Right renal cortex interstitium (tissue), 3 donors: ENCODE data around the gene CZIB. TPM values are rescaled to one million over a fixed set of nuclear protein-coding genes. Genes with fewer than 3 reads are reported as not detected.
A peak's percentile ranks its signal among the peaks of the same experiment; 100 is the strongest.

Experiments used
- DNase-seq, 3 donors: peaks; one replicate each; pipeline ENCODE4 v3.0.0-alpha.2; 2013; ENCODE audit warnings: low read depth in 3 of 3, low spot score in 2 of 3
- polyA plus RNA-seq, 3 donors: library from polyadenylated mRNA; unstranded; fragments of 120-200 nt; gene quantifications; one replicate each; pipeline ENCODE4 v1.2.1, GENCODE V29; 2013; ENCODE audit not compliant: insufficient read length in 3 of 3

Gene CZIB
- polyA plus RNA-seq = 10 to 100 TPM; 80.4 to 93.1 (median 84.6) TPM

DNA sequence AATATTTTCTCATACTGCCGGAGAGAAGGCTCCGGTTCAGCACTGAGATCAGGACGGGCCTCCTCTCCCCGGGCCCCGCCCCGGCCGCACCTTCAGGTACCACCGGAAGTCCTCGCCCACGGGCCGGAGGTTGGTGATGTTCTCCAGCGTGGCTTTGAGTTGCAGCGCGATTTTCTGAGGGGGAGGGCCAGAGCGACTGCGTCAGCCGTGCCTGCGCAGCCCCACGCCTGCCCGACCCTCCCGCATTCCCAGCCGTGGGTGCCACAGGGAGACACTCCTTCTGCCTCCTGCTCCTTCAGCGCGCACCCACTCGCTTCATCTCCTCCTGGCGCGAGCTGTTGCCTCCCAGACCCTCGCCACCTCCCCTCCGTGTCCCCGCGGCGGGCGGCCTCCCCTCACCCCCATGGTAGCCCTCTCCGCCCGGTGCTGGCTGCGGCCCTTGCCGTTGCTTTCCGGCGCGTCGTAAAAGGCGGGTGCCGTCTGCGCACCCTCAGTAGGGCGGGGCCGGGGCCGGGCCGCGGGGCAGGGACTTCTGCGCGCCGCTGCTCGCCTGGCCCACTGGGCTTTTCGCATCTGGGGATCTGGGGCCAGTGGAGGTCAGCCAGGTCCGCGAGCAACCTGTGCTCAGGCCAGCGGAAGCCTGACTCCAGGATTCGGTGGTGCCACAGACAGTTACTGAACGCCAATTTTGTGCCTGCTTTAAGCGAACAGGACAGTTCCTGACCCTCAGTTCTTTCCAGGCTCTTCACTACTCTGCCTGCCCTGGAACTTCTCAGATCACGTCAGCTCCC, at the start of gene CZIB:
Gene CZIB (minus strand): TSS at position 464 of the 791 bp plus-strand sequence. CDS start 59 bp downstream, at position 405.
- DNase-seq = peak; percentile 65 to 88 (median 86)

GRCh38 chr1:53270107-53270506, 49.7 kb upstream of the CZIB start:
- DNase-seq = no peak

DNA sequence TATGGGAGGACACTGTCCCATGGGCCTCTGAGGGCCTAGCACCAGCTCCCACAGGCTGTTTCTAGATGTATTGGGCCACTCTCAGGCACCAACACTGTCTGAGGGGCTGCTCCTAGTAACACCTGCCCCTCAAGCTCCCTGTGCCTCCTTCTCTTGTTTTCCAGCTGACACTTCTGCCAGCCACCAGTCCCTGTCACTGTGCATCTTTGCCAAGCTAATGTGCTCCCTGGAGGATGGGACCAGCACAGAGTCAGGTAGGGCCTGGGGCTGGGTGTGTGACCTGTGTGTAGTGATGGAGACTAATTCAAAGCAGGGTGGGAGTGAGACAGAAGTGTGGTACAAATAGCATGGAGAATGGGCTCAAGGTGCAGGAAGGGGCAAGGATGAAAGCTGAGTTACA, 47.3 kb upstream of the CZIB start:
- DNase-seq = no peak

- DNase-seq = no peak
Measured at GRCh38 chr1:53266038-53266437, 45.6 kb upstream of the CZIB start.

DNA sequence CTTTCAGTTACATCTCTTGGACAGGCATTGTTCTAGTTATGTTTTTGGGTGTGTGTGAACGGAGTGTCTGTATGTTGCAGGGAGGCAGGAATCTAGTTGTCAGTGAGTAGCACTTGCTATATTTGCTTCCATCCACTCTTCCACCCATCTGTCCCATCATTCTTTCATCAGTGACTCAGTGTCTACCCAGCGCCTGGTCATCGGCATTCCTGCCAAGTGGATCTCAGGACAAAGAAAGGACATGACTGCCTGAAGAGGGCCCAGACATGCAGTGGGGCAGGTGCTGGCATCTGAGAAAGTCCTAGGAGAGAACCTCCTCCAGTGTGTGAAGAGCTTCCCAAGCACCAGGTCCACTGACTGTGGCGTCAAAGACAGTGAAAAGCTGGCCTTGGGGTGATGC, 45.1 kb upstream of the CZIB start:
- no peak for DNase-seq

DNA sequence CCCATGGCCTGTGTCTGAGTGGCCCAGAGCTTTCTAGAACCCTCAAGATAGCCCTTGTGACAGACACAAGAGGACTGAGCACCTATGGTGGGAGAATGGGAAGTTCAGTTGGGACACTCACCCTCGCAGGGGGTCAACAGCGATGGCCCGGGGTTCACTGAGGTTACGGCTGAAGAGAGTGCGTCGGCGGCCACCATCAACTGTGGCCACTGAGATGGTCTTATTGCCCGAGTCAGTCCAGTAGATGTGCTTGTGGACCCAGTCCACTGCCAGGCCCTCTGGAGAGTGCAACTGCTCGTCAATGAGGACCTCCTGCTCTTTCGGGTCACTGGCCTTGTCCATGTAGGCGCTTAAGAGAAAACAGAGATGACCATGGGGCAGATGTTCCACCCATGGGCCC, 43.6 kb upstream of the CZIB start:
- no peak for DNase-seq

- DNase-seq = no peak
Measured at GRCh38 chr1:53262000-53262399, 41.6 kb upstream of the CZIB start.

- DNase-seq = no peak
Measured at GRCh38 chr1:53260631-53261247, 40.3 kb upstream of the CZIB start.

DNA sequence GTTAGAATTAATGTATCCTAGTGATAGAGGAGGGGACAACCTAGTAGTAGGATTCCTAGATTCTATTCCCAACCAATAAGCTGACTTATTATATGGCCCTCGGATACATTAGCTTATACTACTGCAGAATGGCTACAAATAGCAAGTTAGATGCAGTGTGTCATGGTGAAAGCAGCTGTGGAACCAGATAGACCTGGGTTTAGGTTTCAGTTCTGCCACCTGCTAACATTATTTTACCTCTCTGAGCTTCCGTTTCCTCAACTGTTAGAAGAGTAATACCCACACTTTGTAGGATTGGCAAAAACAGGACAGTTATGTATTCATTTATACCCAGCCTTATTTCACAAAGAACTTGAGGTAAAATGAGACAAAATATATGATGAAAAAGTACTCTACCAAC, 39.5 kb upstream of the CZIB start:
- no peak for DNase-seq

DNA sequence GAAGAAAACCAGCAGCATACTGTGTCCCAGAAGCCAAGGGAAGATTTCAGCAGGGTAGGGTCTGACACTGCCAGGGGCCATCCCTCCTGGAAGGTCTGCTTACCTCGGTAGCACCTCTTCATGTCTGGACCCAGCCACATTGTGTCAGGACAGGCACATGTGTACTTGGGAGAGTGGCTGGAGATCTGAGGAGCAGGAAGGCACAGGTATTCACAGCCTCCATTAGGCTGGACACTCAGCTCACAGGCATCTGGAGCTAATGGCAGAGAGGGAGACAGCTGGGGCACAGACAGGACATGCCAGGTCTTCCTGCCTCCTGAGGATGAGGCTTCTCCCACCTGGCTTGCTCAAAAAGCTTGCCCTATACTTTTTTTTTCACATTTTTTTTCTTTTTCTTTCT, 37.8 kb upstream of the CZIB start:
- no peak for DNase-seq

- no peak for DNase-seq
Measured at GRCh38 chr1:53257454-53258081, 37.1 kb upstream of the CZIB start.

DNA sequence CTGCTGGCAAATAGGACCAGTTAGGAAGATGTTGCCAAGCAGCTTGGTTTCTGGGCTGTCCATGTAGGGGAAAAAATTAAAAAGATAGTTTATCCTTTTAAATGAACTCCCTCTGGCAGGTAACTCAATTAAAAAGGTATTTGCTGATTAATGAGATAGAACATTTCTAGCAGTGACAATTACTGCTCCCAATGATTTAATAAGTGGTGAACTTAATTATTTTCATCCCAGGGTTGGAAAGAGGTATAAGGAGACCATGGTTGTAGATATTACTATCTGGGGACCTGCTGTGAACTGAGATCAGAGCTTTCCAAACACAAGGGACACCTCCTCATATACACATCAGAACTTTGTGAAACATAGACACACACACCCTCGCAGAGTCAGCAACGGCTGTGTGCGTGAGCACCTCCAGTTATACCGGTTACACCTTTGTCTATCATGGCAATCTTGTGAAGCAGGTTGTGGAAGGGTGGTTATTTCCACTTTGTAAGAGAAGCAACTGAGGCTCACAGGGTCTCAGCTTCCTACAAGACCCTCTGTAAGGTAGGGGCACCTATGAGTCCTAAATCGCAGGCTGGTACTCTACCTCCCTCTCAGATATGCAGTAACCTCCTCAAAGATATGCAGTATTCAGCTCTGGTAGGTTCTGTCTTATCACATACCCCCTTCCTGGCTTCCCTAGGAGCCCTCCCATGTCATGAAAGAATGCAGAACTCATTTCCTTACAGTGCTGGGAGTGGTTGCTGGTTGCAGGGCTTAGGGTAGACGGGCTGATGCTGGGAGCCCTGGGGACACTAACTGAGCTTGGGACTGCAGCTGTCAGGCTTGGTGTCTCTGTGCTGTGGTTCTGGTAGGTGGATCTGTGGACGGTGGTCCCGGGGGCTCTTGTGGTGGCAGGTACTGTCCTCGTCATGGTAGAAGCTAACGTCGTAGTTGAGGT, 36.3 kb upstream of the CZIB start:
- DNase-seq = no peak

- DNase-seq = no peak
Measured at GRCh38 chr1:53255031-53255430, 34.6 kb upstream of the CZIB start.

DNA sequence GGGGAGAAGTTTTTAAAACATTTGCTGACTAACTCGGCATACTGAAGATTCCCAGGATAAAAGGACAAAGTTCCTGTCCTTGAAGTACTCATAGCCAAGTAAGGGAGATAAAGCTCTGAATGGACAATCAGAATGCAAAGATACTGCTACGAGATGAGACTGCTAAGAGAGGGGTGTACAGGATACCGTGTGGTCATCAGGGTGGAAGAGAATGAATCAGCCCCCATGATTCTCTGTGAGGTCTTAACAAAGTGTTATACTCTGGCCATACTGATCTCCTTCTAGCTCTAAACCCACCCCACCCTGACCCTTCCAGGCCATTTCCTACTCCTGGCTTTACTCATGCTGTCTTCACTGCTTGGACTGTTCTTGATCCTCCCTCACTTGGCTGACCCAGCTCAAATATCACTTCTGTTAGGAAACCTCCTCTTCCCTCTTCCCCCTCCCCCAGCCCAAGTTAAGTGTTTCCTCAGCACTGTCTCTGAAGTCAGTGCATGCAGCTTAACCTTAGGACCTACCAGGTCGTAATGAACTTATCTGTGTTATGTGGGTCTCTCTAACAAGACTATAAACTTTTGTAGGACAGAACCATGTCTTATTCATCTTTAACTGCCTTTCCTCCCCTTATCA, 33.7 kb upstream of the CZIB start:
- no peak for DNase-seq

- no peak for DNase-seq
Measured at GRCh38 chr1:53250325-53250724, 29.9 kb upstream of the CZIB start.

GRCh38 chr1:53249706-53250105, 29.3 kb upstream of the CZIB start:
- DNase-seq = no peak

GRCh38 chr1:53246261-53247134, 26.1 kb upstream of the CZIB start:
- DNase-seq = no peak

- DNase-seq = no peak
Measured at GRCh38 chr1:53244141-53244540, 23.7 kb upstream of the CZIB start.

- no peak for DNase-seq
Measured at GRCh38 chr1:53242381-53242780, 21.9 kb upstream of the CZIB start.
